LHCN-M2 (cell line): Measurements from ENCODE around the gene ANKUB1. TPM values are rescaled to one million over a fixed set of nuclear protein-coding genes. Genes with fewer than 3 reads are reported as not detected.
"Not testable (repeated sequence)": the region's sequence is repeated elsewhere in the genome, so short reads cannot be mapped to it uniquely, and the experiment has no call there.

ENCODE experiments used
- DNase-seq: peaks from one replicate; pipeline ENCODE4 v3.0.0-alpha.2; 2012; ENCODE audit warnings: low read depth
- polyA plus RNA-seq: library from polyadenylated mRNA; unstranded; fragments of >200 nt; gene quantifications from one replicate; pipeline ENCODE4 v1.2.1, GENCODE V29; 2012; ENCODE audit warnings: missing spikeins
- total RNA-seq: library from RNA; depleted of rRNA; stranded (reverse); fragments of >200 nt; gene quantifications from 2 replicates; pipeline ENCODE4 v1.2.3, GENCODE V29; 2014; rRNA removed

ANKUB1 gene
- 0.06 TPM in 1 of 2 replicates, not detected in the other for total RNA-seq
- not detected for polyA plus RNA-seq

- peak; percentile 33 for DNase-seq
Measured at GRCh38 chr3:149792452-149793270, at the start of gene ANKUB1. ANKUB1 (minus strand) TSS chr3:149792554; CDS start chr3:149792366, 188 bp downstream.

- DNase-seq, result no peak
Measured at GRCh38 chr3:149839896-149840295, 47.5 kb upstream of the ANKUB1 start.

- peak; percentile 29 for DNase-seq
Measured at GRCh38 chr3:149839469-149839868, 47.1 kb upstream of the ANKUB1 start.

- not testable (repeated sequence) for DNase-seq
Measured at GRCh38 chr3:149838491-149838890, 46.1 kb upstream of the ANKUB1 start.

- no peak for DNase-seq
Measured at GRCh38 chr3:149833241-149833640, 40.9 kb upstream of the ANKUB1 start.

GRCh38 chr3:149832086-149832485 lies 39.7 kb upstream of the ANKUB1 start:
- no peak for DNase-seq

- DNase-seq, result no peak
Measured at GRCh38 chr3:149831321-149831720, 39.0 kb upstream of the ANKUB1 start.

GRCh38 chr3:149830902-149831301 lies 38.5 kb upstream of the ANKUB1 start:
- no peak for DNase-seq

GRCh38 chr3:149829631-149830030 lies 37.3 kb upstream of the ANKUB1 start:
- not testable (repeated sequence) for DNase-seq

- DNase-seq, result no peak
Measured at GRCh38 chr3:149828390-149828789, 36.0 kb upstream of the ANKUB1 start.

- DNase-seq, result no peak
Measured at GRCh38 chr3:149826636-149827035, 34.3 kb upstream of the ANKUB1 start.

GRCh38 chr3:149820183-149820582 lies 27.8 kb upstream of the ANKUB1 start:
- no peak for DNase-seq

GRCh38 chr3:149819432-149819831 lies 27.1 kb upstream of the ANKUB1 start:
- no peak for DNase-seq

GRCh38 chr3:149816986-149817385 lies 24.6 kb upstream of the ANKUB1 start:
- DNase-seq, result peak; percentile 60

- no peak for DNase-seq
Measured at GRCh38 chr3:149816311-149816710, 24.0 kb upstream of the ANKUB1 start.

- no peak for DNase-seq
Measured at GRCh38 chr3:149815728-149816127, 23.4 kb upstream of the ANKUB1 start.

- no peak for DNase-seq
Measured at GRCh38 chr3:149815321-149815720, 23.0 kb upstream of the ANKUB1 start.

- DNase-seq, result peak; percentile 39
Measured at GRCh38 chr3:149813367-149814281, 21.3 kb upstream of the ANKUB1 start.

GRCh38 chr3:149812606-149813366 lies 20.4 kb upstream of the ANKUB1 start, which contains the start of gene RNF13:
RNF13 (plus strand) TSS chr3:149813215; CDS start chr3:149846027, 32,812 bp downstream.
- DNase-seq, result peak; percentile 93

GRCh38 chr3:149812165-149812605 lies 19.8 kb upstream of the ANKUB1 start:
- DNase-seq, result no peak

- no peak for DNase-seq
Measured at GRCh38 chr3:149810846-149811245, 18.5 kb upstream of the ANKUB1 start.
